ENCODE results near the gene SLC43A1.

Gene SLC43A1

DNA sequence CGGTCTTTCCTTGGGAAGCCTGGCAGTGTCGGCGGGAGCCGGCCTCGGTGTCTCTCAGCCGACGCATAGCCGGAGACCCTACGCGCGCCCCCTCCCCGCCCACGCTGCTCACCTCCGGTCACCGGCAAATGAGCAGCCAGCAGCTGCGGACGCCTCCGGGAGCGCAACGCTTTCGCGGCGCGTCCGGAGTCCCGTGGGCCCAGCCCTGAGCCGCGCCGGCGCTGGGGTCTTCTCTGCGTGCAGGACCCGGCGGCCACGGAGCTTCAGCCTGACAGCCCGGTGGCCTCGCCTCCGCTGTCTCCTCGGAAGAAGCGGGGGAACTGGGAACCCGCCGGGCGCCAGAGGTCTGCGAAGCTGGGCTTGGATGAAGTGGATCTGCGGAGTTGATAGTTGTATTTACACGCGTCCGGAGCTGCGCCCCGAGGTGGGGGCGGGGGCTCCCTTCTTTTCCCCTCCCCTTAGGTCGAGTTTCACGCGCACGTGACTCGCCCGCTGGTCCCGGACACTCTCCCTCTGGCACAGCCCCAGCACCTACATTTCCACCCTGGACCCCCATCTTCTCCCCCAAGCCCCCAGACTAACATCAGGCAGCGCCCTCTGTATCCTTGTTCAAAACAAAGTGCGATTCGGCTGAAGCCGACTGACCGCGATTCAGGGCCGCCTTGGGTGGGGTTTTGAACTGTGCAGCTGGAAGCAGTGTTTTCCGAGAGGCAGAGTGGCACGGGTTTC lies at the start of gene SLC43A1:
Gene SLC43A1 (minus strand): TSS at position 371 of the 729 bp plus-strand sequence. CDS start 1,591 bp downstream, outside the sequence.
- TF ChIP-seq POLR2A (IDR thresholded peaks at IDR 0.05; ENCODE audit: low read depth, low read length) = no peak
- no peak for FAIRE-seq
- peak; percentile 60 for DNase-seq (ENCODE audit: insufficient read length, low spot score)

DNA sequence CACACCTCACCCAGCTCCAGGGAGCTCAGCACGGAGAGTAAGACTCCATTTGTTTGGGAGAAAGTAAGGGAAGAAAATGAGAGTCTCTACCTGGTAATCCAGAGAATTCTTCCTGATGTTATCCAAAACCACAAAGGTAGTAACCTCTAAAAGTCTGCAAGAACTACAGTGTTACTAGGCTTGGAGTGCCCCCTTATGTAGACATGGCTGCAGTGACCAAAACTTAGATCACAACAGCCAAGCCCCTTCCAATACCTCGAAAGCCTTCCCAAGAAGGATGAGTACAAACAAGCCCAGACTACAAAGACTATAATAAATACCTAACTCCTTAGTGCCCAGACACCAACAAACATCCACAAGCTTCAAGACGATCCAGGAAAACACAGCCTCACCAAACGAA lies 47.1 kb upstream of the SLC43A1 start:
- FAIRE-seq = no peak
- TF ChIP-seq POLR2A (IDR thresholded peaks at IDR 0.05; ENCODE audit: low read depth, low read length) = no peak

DNA sequence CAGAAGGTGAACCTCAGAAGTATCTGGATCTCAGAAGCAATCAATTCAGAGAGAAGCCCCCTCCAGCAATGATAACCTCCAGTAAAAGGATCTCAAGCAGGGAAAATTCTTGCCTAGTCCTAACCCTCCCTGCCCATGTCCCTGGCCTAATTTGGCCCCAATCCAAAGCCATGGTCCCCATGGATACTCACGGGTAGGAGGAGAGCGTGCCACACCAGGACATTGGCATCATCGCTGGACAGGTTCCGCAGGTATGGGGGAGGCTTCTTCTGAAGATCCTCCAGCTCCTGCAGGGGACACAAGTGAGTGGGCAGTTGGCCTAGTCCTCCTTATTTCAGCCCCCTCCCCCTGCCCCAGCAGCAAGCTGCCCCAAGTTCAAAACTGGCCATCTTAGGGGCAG lies 44.6 kb upstream of the SLC43A1 start:
- FAIRE-seq (no peak), DNase-seq (ENCODE audit: insufficient read length, low spot score) (no peak)
- TF ChIP-seq POLR2A (IDR thresholded peaks at IDR 0.05; ENCODE audit: low read depth, low read length) = no peak

More for the DNA sequence above, 47.1 kb upstream of the SLC43A1 start:
- no peak for DNase-seq (ENCODE audit: insufficient read length, low spot score)

DNA sequence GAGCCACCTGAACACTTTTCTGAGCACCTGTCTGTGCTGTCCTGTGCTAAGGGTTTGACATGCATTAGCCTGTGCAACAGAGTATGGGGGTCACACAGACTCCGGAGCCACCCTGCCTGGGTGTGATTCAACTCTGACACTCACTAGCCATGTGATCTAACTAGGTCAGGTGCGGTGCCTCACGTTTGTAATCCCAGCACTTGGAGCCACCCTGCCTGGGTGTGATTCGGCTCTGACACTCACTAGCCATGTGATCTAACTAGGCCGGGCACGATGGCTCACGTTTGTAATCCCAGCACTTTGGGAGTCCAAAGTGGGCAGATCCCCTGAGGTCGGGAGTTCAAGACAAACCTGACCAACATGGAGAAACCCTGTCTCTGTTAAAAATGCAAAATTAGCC lies 40.5 kb upstream of the SLC43A1 start:
- no peak for DNase-seq (ENCODE audit: insufficient read length, low spot score)
- no peak for FAIRE-seq
- no peak for TF ChIP-seq POLR2A (IDR thresholded peaks at IDR 0.05; ENCODE audit: low read depth, low read length)

DNA sequence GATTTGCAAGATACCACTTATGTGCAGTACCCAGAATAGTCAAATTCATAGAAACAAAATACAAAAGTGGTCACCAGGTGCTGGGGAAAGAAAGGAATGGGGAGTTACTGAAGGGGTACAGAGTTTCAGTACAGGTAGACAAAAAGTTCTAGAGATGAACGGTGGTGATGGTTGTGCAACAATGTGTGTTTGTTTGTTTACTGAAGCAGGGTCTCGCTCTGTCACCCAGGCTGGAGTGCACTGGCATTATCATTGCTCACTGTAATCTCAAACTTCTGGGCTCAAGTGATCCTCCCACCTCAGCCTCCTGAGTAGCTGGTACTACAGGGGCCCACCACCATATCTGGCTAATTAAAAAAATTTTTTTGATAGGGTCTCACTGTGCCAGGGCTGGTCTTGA lies 39.9 kb upstream of the SLC43A1 start:
- DNase-seq (ENCODE audit: insufficient read length, low spot score) (no peak), FAIRE-seq (no peak)
- no peak for TF ChIP-seq POLR2A (IDR thresholded peaks at IDR 0.05; ENCODE audit: low read depth, low read length)

DNA sequence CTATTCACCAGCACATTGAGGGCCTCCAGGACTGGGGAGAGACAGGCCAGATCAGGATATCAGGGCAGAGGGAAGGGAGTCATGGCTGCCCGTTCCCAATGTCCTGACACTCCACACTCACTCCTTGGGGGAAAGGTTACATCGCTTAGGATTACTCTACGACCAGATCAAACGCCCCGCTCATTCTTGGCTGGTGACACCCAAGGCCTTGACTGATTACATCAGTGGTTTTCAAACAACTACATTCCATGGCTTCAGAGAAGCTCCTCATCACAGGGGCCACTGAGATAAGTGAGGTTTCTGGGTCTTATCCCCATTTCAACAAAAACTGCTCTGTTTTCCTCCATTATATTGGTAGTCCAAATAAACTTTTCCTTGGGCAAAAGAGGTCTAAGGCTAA lies 37.0 kb upstream of the SLC43A1 start:
- DNase-seq (ENCODE audit: insufficient read length, low spot score) (no peak), FAIRE-seq (no peak)
- TF ChIP-seq POLR2A (IDR thresholded peaks at IDR 0.05; ENCODE audit: low read depth, low read length) = no peak

DNA sequence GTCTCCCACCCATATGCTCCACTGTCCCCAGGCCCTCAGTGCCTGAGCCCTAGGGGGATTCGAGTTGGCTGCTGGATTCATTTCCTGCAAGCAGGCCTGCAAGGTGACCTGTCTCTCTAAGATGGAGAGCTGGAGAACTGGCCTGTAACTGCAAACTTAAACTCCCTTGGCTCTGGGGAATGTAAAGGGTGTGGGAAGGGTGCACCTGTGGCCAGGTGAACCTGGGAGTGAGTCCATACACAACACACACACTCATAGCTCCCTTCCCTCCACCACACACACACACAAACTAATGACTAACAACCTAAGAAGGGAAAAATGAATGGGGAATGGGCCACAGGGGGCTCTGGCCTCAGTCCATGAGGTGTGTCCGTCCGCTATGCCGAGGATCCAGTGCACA lies 36.4 kb upstream of the SLC43A1 start:
- no peak for DNase-seq (ENCODE audit: insufficient read length, low spot score)
- no peak for TF ChIP-seq POLR2A (IDR thresholded peaks at IDR 0.05; ENCODE audit: low read depth, low read length)
- FAIRE-seq = no peak

DNA sequence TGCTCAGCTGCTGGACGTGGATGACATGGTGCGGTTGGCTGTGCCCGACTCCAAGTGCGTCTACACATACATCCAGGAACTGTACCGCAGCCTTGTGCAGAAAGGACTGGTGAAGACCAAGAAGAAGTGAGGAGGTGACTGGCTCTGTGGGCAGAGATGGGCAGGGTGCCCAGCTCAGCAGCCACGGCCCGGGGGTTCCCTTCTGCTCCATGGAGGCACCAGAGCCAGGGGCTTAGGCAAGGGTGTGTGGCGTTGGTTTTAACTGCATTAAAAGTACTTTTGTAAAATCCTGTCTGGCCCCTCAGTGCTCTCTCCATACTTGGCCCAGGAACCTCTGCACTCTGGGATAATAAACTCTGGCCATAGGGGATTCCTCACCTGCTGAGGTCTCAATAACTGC lies 34.5 kb upstream of the SLC43A1 start:
- no peak for TF ChIP-seq POLR2A (IDR thresholded peaks at IDR 0.05; ENCODE audit: low read depth, low read length)
- DNase-seq (ENCODE audit: insufficient read length, low spot score) (no peak), FAIRE-seq (no peak)

DNA sequence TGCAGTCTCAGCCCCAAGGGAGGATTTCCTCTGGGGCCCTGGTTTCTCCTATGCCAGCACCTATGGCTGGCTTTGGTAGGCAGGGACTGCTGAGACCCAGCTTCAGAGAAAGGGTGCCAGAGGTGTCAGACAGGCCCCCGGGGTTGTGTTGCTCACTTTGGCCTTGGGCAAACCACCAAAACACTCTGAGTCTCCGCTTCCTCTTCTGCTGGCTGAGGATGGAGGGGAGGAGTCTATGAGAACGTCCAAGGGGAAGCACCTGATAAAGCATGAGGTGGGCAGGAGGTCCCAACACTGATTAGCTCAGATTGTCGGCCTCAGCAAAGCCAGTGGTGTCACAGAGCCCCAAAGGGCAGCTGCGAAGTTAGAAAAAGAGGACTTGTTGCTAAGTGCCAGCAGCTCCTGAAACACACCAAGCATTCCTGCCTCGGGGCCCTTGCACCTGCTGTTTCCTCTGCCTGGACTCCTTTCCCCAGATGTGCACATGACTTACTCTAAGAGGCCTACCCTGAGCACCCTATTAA lies 32.4 kb upstream of the SLC43A1 start:
- FAIRE-seq (no peak), DNase-seq (ENCODE audit: insufficient read length, low spot score) (no peak)

DNA sequence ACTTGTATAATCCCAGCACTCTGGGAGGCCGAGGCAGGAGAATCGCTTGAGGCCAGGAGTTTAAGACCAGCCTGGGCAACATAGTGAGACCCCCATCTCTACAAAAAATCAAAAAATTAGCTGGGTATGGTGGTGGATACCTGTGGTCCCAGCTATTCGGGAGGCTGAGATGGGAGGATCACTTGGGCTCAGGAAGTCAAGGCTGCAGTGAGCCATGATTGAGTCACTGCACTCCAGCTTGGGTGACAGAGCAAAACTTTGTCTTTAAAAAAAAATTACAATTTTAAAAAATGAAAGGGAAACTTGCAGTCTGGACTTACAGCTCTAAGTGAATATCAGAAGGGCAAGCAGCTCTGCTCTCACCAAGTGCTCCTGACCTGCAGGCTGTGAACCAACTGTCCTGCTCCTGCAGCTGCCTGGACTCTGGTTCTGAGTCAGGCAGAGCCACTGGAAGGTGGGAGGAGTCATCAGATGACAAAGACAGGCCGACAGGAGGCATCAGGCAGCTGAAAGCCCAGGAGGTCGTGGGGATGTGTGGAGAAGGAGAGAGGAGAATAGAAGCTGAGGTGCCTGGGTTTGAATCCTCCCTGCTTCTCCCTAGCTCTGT lies 31.5 kb upstream of the SLC43A1 start:
- FAIRE-seq = peak; percentile 15
- peak; percentile 83 for DNase-seq (ENCODE audit: insufficient read length, low spot score)
- TF ChIP-seq POLR2A (IDR thresholded peaks at IDR 0.05; ENCODE audit: low read depth, low read length) = no peak

More for the DNA sequence above, 32.4 kb upstream of the SLC43A1 start:
- no peak for TF ChIP-seq POLR2A (IDR thresholded peaks at IDR 0.05; ENCODE audit: low read depth, low read length)

DNA sequence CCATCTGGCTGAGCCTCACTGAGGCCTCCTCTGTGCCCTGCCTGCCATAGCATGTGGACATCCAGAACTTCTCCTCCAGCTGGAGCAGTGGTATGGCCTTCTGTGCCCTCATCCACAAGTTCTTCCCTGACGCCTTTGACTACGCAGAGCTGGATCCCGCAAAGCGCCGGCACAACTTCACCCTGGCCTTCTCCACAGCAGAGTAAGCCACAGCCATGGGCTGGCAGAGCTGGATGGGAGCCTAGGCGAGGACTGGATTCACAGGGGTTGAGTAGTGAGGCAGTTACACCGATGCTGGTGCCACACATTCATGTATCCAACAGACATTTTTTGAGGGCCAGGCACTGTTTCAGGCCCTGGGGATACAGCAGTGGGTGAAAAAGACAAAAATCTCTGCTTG lies 30.9 kb upstream of the SLC43A1 start:
- FAIRE-seq = no peak
- no peak for DNase-seq (ENCODE audit: insufficient read length, low spot score)
- TF ChIP-seq POLR2A (IDR thresholded peaks at IDR 0.05; ENCODE audit: low read depth, low read length) = no peak

DNA sequence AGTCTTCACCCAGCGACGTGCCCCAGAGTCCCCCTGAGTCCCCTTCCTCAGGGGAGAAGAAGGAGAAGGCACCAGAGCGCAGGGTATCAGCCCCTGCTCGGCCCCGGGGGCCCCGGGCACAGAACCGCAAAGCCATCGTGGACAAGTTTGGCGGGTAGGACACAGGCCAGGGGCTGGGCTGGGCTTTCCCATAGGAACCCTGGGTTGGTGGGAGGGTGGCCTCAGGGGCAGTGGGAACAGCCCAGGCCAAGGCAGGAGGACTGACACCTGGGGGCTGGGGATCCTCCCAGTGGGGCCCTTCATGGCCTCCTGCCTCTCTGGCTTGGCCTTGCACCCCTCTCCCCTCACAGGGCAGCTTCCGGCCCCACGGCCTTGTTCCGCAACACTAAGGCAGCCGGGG lies 30.4 kb upstream of the SLC43A1 start:
- FAIRE-seq = no peak
- DNase-seq (ENCODE audit: insufficient read length, low spot score) = no peak
- no peak for TF ChIP-seq POLR2A (IDR thresholded peaks at IDR 0.05; ENCODE audit: low read depth, low read length)

DNA sequence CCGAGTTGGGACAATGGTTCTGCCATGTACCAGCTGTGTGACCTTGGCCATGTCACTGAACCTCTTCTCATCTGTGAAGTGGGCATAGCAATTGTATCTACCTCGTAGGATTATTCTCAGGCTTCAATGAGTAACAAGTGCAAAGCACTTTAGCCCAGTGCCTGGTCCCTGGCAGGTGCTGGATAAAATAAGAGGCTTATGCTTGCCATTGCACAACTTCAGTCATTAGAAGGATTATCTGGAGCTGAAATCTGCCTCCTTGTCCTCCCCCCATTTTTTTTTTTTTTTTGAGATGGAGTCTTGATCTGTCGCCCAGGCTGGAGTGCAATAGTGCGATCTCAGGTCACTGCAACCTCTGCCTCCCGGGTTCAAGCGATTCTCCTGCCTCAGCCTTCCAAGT lies 29.1 kb upstream of the SLC43A1 start:
- DNase-seq (ENCODE audit: insufficient read length, low spot score) (no peak), FAIRE-seq (no peak)
- TF ChIP-seq POLR2A (IDR thresholded peaks at IDR 0.05; ENCODE audit: low read depth, low read length) = no peak

DNA sequence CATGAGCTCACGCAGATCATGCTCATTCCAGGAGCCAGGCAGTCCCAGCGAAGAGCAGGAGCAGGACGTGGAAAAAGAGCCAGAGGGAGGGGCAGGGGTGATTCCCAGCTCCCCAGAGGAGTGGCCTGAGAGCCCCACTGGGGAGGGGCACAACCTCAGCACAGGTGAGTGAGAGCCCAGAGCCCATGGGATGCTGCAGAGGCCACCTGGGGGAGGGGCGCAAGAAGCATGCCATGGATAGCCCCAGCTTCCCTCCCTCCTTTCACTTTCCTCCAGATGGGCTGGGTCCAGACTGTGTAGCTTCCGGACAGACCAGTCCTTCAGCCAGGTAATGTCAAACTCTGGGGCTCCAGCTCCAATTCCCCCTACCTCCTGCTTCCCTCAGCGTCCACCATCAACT lies 28.1 kb upstream of the SLC43A1 start:
- DNase-seq (ENCODE audit: insufficient read length, low spot score) = no peak
- no peak for FAIRE-seq
- no peak for TF ChIP-seq POLR2A (IDR thresholded peaks at IDR 0.05; ENCODE audit: low read depth, low read length)

DNA sequence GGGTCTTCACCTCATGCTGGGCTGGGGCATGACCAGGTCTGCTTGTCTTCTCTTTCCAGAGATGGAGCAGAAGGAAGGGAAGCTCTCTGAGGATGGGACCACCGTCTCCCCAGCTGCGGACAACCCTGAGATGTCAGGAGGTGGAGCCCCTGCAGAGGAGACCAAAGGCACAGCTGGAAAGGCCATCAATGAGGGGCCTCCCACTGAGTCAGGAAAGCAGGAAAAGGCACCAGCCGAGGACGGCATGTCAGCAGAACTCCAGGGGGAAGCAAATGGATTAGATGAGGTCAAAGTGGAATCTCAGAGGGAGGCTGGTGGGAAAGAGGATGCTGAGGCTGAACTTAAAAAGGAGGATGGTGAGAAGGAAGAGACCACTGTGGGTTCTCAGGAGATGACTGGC lies 27.1 kb upstream of the SLC43A1 start:
- TF ChIP-seq POLR2A (IDR thresholded peaks at IDR 0.05; ENCODE audit: low read depth, low read length) = no peak
- no peak for FAIRE-seq
- DNase-seq (ENCODE audit: insufficient read length, low spot score) = no peak
